GM21528 (cell line): ENCODE results near the gene KRTAP5-8.
"Not testable (repeated sequence)": the region's sequence is repeated elsewhere in the genome, so short reads cannot be mapped to it uniquely, and the experiment has no call there.

Source experiments
- ATAC-seq: cut with Tn5 transposase; IDR thresholded peaks from one replicate; pipeline ENCODE4 v1.9.1; 2021; ENCODE audit warnings: mild to moderate bottlenecking, moderate library complexity; ENCODE audit not compliant: unreplicated experiment, low FRiP score

The KRTAP5-8 gene, protein sequence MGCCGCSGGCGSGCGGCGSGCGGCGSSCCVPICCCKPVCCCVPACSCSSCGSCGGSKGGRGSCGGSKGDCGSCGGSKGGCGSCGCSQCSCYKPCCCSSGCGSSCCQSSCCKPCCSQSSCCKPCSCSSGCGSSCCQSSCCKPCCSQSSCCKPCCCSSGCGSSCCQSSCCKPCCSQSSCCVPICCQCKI

DNA sequence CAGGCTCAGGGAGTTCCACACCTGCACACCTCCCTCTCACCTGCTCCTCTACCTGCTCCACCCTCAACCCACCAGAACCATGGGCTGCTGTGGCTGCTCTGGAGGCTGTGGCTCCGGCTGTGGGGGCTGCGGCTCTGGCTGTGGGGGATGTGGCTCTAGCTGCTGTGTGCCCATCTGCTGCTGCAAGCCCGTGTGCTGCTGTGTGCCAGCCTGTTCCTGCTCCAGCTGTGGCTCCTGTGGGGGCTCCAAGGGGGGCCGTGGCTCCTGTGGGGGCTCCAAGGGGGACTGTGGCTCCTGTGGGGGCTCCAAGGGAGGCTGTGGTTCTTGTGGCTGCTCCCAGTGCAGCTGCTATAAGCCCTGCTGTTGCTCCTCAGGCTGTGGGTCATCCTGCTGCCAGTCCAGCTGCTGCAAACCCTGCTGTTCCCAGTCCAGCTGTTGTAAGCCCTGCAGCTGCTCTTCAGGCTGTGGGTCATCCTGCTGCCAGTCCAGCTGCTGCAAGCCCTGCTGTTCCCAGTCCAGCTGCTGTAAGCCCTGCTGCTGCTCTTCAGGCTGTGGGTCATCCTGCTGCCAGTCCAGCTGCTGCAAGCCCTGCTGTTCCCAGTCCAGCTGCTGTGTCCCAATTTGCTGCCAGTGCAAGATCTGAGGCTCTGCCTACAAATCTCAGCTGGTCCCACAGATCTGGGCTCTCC lies at the start of gene KRTAP5-8:
TSS of gene KRTAP5-8 (plus strand) at position 49 of the 689 bp plus-strand sequence. CDS start at position 80, 31 bp downstream.
- not testable (repeated sequence) for ATAC-seq

DNA sequence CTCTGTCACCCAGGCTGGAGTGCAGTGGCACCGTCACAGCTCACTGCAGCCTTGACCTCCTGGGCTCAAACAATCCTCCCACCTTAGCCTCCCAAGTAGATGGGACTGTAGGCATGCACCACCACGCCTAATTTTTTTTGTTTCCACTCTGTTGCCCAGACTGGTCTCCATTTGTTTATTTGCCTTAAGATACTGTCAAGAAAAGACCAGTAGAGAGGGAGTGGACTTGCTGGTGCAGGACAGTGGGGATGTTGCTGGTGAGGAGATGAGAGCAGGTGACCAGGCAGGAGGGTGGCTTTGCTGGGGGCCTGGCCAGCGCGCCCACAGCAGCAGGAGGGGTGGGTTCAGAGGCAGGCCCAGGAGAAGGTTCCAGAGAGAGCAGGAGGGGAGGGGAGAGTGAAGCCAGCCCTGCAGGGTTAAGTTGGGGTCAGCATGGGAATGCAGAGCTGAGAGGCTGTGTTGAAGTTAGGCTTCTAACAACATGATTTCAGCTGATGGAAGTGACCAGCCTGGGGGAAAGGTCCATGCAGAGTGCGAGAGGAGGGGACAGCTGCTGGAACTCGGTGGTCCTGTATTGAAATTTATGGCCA lies 49.0 kb upstream of the KRTAP5-8 start:
- ATAC-seq, result no peak

DNA sequence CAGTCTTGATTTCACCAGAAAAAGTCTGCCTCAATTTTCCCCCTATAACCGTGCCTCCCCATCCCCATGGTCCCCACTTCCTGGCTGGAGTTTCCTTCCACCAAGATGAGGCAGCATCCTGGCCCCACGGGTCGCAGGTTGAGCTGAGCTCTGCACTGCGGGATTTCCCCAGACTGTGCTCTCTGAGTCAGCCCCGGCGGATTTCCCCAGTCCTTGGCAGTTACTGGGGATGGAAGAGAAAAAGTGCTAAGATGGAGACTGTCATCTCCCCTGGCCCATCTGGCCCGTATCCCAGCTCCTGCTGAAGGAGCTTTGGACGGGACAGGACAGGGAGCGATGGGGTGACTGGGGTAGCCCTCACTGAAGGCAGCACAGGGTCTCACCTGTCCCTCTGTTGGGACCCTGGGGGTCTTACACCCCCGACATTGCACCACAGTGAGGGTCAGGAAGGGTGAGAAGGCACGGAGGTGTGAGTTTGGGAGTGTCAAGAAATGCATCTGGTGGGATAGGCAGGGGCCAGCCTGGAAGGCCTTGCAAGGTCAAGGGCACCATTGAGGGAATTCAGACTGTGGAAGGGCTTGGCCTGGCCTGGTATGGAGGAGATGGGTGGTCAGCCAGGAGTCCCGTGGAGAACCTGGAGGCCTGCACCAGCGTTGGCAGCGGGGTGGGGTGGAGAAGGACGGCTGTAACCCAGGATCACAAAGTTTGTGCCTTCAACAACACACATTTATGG lies 48.3 kb upstream of the KRTAP5-8 start:
- no peak for ATAC-seq

DNA sequence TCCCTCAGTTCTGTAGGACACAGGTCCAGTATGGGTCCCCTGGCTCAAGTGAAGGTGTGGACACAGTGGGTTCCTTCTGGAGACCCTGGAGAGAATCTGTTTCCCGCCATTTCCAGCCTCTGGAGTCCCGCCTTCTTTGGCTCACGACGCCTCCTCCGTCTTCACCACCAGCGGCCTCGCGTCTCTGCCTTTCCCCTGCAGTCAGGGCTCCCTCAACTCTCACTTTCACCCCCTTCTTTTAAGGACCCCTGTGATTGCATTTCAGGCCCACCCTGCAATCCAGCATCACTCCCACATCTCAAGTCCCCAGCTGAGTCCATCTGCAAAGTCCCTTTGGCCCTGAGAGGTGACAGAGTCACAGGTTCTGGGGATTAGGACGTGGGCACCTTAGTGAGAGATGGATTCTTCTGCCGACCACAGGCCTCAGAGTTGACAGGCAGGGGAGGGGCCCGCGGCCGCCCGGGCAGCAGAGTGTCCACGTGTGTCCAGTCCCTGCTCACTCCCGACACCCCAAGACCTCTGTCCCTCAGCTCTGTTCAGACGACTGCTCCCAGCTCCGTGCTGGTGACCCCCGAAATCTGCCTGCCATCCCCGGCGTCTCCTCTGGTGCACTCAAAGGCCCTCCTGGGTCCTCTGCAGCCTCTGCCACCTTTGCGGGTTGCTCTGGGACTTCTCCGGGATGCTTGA lies 47.6 kb upstream of the KRTAP5-8 start:
- no peak for ATAC-seq

DNA sequence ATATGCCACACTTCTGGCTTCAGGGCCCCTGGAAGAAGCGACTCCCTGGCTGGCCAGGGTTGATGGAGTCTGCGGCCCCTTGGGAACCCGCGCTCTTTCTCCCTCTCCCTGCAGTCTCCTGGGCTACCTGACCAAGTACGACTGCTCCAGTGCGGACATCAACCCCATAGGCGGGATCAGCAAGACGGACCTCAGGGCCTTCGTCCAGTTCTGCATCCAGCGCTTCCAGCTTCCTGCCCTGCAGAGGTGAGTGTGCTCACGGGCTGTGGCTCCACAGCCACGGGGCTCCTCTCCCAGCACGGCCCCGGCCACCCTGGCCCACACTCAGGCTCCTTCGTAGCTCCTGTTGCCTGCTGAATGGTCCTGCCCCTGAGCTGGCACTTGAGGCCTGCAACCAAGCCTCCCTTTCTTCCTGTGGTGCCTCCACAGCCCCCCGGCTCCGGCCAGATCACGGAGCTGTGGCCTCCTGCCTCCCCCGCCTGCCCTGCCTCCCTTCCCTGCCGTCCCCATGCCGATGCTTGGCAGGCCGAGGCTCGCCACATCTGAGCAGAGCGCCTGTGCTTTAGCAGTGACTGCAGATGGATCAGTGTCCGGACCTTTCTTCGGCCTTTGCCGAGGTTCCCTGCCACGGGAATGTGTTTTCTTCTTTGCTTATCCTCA lies 47.0 kb upstream of the KRTAP5-8 start:
- no peak for ATAC-seq

DNA sequence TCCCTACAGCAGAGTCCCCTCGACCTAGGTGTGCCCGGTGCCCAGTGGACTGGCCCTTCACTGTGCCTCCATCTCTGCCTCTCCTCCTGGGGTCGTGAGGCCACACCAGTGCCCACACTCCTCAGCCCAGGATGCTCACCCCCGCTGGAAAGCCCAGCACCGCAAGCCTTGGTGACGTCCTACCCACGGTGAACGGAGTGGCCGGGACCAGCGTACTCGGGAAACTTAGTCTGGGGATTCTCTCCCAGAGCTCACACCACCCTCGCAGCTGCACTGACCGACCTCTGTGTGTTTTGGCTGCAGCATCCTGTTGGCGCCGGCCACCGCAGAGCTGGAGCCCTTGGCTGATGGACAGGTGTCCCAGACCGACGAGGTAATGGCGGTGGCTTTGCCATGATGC lies 46.3 kb upstream of the KRTAP5-8 start:
- ATAC-seq, result no peak

DNA sequence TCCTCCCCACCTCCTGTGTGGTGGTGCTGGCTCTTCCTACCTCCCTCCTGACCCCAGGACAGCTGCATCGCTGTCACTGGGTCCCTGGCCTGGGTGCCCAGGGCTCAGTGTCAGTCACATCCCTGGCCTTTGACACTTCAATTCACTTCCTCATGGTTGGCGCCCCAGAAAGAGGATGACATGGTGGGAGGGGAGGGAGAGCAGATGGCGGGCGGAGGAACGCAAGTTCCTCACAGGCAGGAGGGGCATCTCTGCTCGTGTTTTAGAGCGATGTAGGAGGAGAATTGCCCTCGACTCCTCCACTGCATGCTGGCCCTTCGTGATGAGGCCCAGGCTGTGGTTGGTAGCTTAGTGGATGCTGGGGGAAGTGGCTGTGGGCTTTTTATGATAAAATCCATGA lies 45.9 kb upstream of the KRTAP5-8 start:
- ATAC-seq, result no peak

DNA sequence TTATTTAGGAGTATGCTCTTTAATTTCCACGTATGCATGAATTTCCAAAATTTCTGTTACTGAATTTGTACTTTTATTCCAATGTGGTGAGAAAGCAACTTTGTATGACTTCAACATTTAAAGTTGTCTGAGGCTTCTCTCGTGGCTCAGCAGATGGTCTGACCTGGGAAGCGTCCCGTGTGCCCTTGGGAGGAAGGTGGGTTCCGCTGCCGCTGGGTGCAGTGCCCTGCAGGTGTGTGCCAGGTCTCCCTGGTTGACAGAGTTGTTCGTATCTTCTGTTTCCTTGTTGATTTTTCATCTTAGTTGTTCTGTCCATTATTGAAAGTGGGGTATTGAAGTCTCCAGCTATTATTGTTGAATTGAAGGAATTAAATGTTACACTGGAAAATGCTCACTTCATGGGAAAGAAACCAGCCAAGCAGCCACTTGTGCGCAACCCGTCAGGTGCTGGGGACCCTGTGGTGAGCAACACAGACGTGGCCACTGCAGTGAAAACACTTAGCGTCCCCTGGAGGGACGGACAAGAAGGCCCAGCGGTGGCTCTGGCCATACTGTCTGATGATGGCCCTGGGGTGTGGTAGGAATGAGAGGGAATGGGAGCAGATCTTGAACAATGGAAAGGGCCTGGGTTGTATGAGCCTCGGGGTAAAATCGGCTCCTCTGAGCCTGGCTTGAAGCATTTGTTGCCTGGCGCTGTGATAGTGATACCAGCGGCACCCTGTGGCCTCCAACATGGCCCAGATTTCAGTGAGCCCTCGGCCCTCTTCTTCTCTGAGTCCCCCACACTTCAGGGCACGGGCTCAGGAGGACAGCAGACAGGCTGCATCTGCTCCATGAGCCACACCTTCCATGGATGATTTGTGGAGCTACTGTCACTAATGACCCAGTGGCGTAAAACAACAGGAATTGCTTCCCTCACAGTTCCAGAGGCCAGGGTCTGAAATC lies 42.3 kb upstream of the KRTAP5-8 start:
- ATAC-seq, result no peak

DNA sequence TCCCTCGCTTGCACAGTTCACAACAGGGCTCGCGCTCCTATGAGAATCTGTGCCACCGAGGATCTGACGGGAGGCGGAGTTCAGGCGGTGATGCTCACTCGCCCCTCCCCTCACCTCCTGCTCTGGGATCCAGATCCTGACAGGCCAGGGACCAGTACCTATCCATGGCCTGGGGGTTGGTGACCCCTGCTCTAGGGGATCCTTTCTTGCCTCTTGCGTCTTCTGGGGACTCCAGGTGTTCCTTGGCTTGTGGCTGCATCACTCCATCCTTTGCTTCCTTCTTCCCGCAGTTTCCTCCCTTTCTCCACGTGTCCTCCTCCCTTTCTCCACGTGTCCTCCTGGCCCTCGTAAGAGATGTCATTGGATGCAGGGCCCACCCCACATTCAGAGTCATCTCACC lies 41.4 kb upstream of the KRTAP5-8 start:
- no peak for ATAC-seq

DNA sequence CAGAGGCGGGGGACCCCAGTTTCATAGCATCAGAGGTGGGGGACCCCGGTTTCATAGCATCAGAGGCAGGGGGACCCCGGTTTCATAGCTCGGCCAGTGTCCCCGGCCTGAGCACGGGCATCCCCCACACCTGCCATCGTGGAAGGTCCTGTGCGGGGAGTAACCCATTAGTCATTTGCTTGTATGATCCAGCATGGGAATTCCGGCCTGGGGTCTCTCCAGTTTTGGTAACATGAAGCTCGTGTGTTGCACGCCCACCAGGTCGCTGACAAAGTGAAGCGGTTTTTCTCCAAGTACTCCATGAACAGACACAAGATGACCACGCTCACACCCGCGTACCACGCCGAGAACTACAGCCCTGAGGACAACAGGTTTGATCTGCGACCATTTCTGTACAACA lies 39.7 kb upstream of the KRTAP5-8 start:
- no peak for ATAC-seq

DNA sequence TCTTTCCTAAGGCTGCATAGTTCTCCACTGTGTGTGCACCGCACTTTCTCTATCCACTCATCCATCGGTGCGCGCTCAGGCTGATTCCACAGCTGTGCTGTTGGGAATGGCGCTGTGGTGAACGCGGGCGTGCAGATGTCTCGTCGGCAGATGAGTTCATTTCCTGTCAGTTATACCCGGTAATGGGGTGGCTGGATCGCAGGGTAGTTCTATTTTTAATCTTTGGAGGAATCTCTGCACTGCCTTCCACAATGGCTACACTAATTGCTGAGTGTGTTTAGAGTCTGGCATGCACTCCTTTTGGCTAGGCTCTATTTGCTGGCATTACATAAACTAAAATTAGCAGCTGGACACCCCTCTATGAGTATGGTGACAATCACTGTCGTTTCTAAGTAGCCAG lies 38.7 kb upstream of the KRTAP5-8 start:
- no peak for ATAC-seq

DNA sequence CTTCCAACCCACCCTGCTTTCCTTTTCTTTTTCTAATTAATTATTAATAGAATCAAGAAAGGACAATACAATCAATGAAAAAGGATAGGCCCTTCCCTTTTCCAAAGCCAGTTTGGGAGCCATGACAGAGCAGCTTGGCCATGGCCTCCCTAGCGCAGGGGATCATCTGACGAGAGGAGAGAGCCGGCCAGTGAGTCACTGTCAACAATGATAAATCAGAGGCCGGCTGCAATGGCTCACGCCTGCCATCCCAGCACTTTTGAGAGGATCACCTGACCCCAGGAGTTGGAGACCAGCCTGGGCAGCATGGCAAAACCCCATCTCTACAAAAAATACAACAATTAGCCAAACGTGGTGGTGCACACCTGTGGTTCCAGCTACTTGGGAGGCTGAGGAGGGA lies 38.3 kb upstream of the KRTAP5-8 start:
- ATAC-seq, result no peak

DNA sequence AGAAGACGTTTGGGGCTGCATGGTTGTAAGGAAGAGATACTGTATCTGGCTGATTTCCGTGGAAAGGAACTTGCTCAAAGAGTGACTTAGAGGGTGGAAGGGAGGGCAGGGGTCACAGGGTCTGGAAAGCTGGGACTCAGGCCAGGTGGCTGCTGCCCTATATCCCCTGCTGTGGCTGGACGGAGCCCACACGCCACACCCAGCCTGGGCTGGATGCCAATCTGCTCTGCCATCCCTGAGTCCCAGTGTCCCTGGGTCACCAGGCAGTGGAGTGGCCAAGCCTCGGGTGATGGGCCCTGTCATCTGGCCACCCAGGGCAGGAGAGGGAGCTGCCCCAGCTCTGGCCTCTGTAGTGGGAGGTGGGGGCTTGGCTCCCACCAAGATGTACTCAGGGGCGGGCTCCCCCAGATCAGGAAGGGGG lies 37.2 kb upstream of the KRTAP5-8 start:
- no peak for ATAC-seq

DNA sequence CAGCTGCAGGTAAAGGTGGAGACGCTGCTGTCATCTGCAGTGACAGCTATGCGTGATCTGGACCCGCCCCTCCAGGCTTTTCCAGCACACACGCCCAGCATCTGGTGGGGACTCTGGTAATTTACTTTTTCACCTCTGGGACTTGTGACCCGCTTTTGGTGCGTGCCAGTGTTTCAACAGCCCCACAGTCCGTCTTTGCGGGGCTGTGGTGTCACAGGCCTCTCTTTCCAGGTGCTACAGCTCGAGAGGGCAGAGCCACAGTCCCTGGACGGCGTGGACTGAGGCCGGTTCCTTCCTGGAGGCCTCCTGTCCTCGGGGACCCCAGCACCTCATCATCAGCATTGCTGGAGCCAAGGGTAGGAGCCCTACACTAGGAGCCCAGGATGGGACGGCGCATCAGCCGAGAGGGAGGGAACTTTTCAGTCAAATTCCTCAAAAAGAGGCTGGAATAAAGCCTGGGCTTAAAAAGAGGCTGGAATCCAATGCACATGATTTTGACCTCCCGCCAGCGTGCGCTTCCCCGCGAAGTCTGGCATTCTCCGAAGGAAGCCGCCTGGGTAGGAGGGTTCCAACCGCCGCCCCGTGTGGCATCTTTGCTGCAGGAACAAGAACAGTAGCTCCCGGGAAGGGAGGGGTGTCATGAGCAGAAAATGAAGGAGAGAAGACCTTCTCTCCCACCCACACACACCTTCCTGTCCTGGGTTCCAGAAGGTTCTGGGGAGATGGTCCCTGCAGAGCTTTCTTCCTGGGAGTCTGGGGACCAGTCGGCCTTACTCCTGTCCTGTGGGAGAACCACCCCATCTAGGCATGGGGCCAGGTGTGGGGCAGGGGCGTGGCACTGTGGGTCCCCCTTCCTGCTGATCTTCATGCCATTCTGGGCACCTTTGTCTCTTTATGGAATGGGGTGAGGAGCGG lies 36.5 kb upstream of the KRTAP5-8 start:
- no peak for ATAC-seq

DNA sequence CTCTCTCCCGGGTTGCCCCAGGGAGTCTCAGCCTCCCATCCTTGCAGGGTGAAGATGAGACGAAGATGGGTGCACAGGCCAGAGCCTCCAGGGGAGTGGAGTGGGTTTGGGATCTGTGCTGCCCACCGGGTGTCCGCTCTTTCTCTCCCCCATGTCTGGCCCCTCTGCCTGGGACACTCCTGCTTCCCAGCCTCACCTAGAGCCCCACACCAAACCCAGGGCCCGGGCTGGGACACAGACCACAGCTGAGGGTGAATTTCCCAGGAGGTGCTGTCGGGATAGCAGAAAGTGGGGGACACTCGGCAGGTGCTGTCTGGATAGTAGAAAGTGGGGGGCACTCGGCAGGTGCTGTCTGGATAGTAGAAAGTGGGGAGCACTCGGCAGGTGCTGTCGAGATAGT lies 35.8 kb upstream of the KRTAP5-8 start:
- no peak for ATAC-seq

DNA sequence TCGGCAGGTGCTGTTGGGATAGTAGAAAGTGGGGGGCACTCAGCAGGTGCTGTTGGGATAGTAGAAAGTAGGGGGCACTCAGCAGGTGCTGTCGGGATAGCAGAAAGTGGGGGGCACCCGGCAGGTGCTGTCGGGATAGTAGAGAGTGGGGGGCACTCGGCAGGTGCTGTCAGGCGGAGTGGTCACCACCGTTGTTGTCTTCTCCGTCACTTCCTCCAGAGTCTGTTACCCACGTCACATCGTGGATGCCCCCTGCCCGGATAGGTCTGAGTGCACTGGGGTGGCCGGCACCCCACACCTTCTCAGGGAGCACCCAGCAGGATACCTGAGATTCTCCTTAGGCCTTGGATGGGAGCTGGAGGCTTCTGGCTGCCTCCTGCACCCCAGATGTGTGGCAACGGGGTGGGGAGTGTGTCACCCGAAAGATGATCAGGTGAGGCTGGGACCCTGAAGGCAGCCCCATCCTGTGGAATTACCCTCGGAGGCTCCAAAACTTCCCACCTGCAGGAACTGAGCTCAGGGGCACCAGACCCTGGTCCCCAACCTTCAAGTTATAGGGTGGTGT lies 34.9 kb upstream of the KRTAP5-8 start:
- no peak for ATAC-seq

DNA sequence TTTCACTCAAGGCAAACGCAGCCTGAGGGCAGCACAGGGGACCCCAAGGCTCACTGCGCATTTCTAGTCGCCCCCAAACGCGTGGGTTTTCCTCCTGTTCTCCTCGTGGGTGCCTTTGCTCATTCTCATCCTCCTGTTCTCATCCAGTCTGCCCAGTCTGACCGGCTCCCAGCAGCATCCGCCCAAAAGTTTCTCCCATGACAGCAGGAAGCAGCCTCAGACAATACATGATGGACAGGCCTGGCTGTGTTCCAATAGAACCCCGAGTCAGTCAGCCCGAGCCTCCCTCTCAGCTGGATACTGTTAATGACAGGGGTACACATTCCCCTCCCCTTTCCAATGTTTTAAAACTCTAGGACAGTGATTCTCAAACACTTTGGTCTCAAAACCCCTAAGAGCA lies 33.3 kb upstream of the KRTAP5-8 start:
- ATAC-seq, result no peak

DNA sequence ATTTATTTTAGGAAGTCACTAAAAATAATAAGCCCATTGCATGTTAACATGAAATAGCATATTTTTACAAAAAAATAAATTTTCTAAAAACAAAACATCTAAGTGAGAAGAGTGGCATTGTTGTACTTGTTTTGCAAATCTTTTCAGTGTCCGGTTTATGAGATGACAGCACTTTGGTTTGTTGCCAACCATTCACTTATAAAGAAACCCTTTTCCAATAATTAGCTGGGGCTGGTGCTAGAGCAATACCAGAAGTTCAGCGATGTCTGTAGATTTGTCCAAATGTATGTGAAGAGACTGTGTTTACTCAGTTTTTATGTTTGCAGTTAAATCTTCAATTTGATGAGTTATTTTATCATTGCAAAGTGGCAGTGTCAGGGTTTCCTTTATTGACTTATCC lies 32.8 kb upstream of the KRTAP5-8 start:
- no peak for ATAC-seq
